ENCODE measurements around the gene TNFSF12.

The TNFSF12 gene

GRCh38 chr17:7549401-7550055 lies 670 bp downstream of the TNFSF12 start:
- no peak for DNase-seq

- no peak for DNase-seq
Observed at GRCh38 chr17:7550344-7550743, 1.5 kb downstream of the TNFSF12 start.

- DNase-seq, result no peak
Observed at GRCh38 chr17:7551396-7551795, 2.5 kb downstream of the TNFSF12 start.

GRCh38 chr17:7552621-7553051 lies 3.8 kb downstream of the TNFSF12 start:
- no peak for DNase-seq

- no peak for DNase-seq
Observed at GRCh38 chr17:7553356-7553755, 4.5 kb downstream of the TNFSF12 start.

GRCh38 chr17:7555320-7555948 lies 6.6 kb downstream of the TNFSF12 start:
- no peak for DNase-seq

- DNase-seq, result no peak
Observed at GRCh38 chr17:7556627-7557026, 7.8 kb downstream of the TNFSF12 start.

- no peak for DNase-seq
Observed at GRCh38 chr17:7557147-7557764, 8.4 kb downstream of the TNFSF12 start.

GRCh38 chr17:7557775-7558543 lies 9.1 kb downstream of the TNFSF12 start:
- DNase-seq, result no peak

- no peak for DNase-seq
Observed at GRCh38 chr17:7558544-7559319, 9.9 kb downstream of the TNFSF12 start, which contains the start of gene TNFSF13. TSS of gene TNFSF13 (plus strand) at chr17:7558750. CDS start at chr17:7559040, 290 bp downstream.

GRCh38 chr17:7559320-7560171 lies 10.7 kb downstream of the TNFSF12 start:
- no peak for DNase-seq

- DNase-seq, result no peak
Observed at GRCh38 chr17:7560172-7561027, 11.5 kb downstream of the TNFSF12 start.

GRCh38 chr17:7561028-7561575 lies 12.2 kb downstream of the TNFSF12 start:
- DNase-seq, result no peak

- DNase-seq, result peak; percentile 41
Observed at GRCh38 chr17:7561589-7562207, 12.8 kb downstream of the TNFSF12 start, which contains the start of gene SENP3. TSS of gene SENP3 (plus strand) at chr17:7561919. CDS start at chr17:7563077, 1,158 bp downstream.

- DNase-seq, result no peak
Observed at GRCh38 chr17:7562208-7562605, 13.3 kb downstream of the TNFSF12 start.

GRCh38 chr17:7563115-7563869 lies 14.4 kb downstream of the TNFSF12 start:
- DNase-seq, result no peak

- no peak for DNase-seq
Observed at GRCh38 chr17:7569571-7569970, 20.7 kb downstream of the TNFSF12 start.

GRCh38 chr17:7570351-7570750 lies 21.5 kb downstream of the TNFSF12 start:
- DNase-seq, result no peak

- no peak for DNase-seq
Observed at GRCh38 chr17:7572338-7572587, 23.4 kb downstream of the TNFSF12 start.
